Measurements from ENCODE around the gene WNT8B. TPM values are rescaled to one million over a fixed set of nuclear protein-coding genes. Genes with fewer than 3 reads are reported as not detected.

WNT8B gene
- total and polyA plus RNA-seq, 2 of the 13 experiments (the other 11 are each of a cell fraction or from before 2014, with no cell fraction given) = 0.07 to 0.20 TPM

DNA sequence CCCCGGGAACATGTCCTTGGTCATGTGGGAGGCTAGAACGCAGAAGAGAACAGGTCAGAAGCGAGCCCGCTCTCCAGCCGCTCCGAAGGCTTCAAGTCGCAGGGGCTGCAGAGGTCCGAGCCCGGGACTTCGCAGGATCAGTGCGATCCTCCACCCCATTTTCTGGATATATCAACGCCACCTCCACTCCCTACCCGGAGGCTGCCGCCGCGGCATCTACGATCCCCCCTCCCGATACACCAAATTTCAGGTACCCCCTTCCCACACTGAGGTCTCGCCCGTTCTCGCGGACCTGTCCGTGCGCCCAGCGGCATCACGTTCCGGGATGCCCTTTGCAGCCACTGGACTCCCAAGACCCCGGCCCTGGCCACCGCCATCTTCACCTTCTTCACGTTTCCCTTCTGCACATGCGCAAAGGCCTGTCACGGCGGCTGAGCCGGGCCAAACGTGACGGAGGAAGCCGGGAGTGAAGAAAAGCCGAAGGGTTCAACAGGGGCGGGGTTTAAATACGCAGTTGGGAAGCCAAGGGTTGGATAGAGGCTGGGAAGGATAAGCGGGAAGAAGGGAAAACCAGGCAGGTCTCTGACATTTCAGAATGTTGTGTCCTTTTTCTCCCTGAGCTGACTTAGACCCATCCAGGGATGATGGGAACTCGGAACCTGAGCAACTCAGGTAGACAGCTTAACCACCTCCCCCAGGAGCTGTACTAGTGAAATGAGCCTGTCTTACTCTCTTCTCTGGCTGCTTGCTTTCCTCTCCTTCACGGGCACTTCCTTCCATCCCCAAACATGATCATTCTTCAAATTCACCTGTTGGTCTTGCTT, 66.9 kb downstream of the WNT8B start, which contains the start of gene NDUFB8 (continued):
- TF ChIP-seq HNF4G (IDR thresholded peaks at IDR 0.05; ENCODE audit: borderline replicate concordance, low read depth, low read length) = no peak
- 0 out of 2 replicates have a peak, but pooled peaks have one; percentile 9 for TF ChIP-seq HNF4G (CRISPR knock-in tag; IDR thresholded peaks at IDR 0.05; ENCODE audit: borderline replicate concordance, low read depth)
- TF ChIP-seq RXRB (CRISPR knock-in tag; IDR thresholded peaks at IDR 0.05; ENCODE audit: borderline replicate concordance) = 0 out of 2 replicates have a peak, but pooled peaks have one; percentile 25
- 0 out of 2 replicates have a peak, but pooled peaks have one; percentile 63 for TF ChIP-seq ZNF33B (CRISPR knock-in tag; IDR thresholded peaks at IDR 0.05)
- no peak for TF ChIP-seq ZBTB3 (CRISPR knock-in tag; IDR thresholded peaks at IDR 0.05; ENCODE audit: borderline replicate concordance, low read depth)

DNA sequence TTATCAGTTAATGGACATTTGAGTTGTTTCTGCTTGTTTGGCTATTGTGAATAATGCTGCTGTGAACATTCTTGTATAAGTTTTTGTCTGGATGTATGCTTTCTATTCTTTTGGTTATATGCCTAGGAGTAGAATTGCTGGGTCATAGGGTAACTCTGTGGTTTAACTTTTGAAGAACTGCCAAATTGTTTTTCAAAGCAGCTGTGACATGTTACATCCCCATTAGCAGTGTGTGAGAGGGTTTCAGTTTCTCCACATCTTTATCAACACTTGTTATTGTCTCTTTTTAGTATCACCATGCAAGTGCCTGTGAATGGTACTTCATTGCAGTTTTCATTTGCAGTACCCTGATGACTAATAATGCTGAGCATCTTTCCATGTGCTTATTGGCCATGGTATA, 69.0 kb downstream of the WNT8B start:
- in situ Hi-C loops (cut with HindIII; ENCODE audit: extremely low pct_ligation_motif_present, low pct_unique_long_range_greater_than_20kb) (no loop called here), intact Hi-C loops (cut with micrococcal nuclease; ENCODE audit: unreplicated experiment) (no loop called here)
- Histone ChIP-seq H3K4me2 (ENCODE audit: low read depth, low read length) (no peak overlapping the region), H2AFZ (ENCODE audit: low read length) (no peak overlapping the region), H3K4me3 (replicated peaks in 1 of 3; ENCODE audit: insufficient read depth in 1 of 3, low read depth in 2 of 3, low read length in 3 of 3) (no peak overlapping the region), H3K9me3 (ENCODE audit: low read length) (no peaks in the 10 kb centered on the region), H4K20me1 (ENCODE audit: insufficient read depth, low read length) (no peaks in the 10 kb centered on the region), H3K27me3 (ENCODE audit: control insufficient read depth in 1 of 2, insufficient read depth in 2 of 2, low read length in 2 of 2) (no peaks in the 10 kb centered on the region; a peak in 1 of 5 replicates), H3K4me1 (ENCODE audit: insufficient read depth, low read length) (peaks cover 44% of the 10 kb centered on the region), H3K79me2 (ENCODE audit: insufficient read depth, low read length) (peaks cover 27% of the 10 kb centered on the region), H3K27ac (ENCODE audit: extremely low read length, insufficient read depth, low read length) (no peak overlapping the region), H3K36me3 (replicated peaks in 1 of 2; ENCODE audit: control insufficient read depth in 1 of 2, insufficient read depth in 2 of 2, low read length in 2 of 2) (peaks cover 0 to 5% of the 10 kb centered on the region in 2 experiments; a peak in 3 of 5 replicates), H3K9ac (ENCODE audit: insufficient read depth, low read depth, low read length) (no peak overlapping the region)
- TF ChIP-seq ZNF484 (CRISPR knock-in tag; IDR thresholded peaks at IDR 0.05; ENCODE audit: borderline replicate concordance, low read depth) = no peak
- TF ChIP-seq SMARCC2 (IDR thresholded peaks at IDR 0.05) = no peak
- no peak for TF ChIP-seq ZNF766 (CRISPR knock-in tag; IDR thresholded peaks at IDR 0.05; ENCODE audit: borderline replicate concordance)
- no peak for TF ChIP-seq POLR2AphosphoS5 (IDR thresholded peaks at IDR 0.05; ENCODE audit: low read depth, low read length)
- no peak for TF ChIP-seq TBP (CRISPR knock-in tag; IDR thresholded peaks at IDR 0.05)
- TF ChIP-seq IKZF1 (IDR thresholded peaks at IDR 0.05) = no peak
- no peak for TF ChIP-seq CENPT (CRISPR knock-in tag; IDR thresholded peaks at IDR 0.05; ENCODE audit: low read depth)
- TF ChIP-seq, protein P1, sequence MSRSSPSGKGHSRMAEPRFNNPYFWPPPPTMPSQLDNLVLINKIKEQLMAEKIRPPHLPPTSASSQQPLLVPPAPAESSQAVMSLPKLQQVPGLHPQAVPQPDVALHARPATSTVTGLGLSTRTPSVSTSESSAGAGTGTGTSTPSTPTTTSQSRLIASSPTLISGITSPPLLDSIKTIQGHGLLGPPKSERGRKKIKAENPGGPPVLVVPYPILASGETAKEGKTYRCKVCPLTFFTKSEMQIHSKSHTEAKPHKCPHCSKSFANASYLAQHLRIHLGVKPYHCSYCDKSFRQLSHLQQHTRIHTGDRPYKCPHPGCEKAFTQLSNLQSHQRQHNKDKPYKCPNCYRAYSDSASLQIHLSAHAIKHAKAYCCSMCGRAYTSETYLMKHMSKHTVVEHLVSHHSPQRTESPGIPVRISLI (CRISPR knock-in tag; IDR thresholded peaks at IDR 0.05; ENCODE audit: borderline replicate concordance) = no peak
- TF ChIP-seq, protein P2, sequence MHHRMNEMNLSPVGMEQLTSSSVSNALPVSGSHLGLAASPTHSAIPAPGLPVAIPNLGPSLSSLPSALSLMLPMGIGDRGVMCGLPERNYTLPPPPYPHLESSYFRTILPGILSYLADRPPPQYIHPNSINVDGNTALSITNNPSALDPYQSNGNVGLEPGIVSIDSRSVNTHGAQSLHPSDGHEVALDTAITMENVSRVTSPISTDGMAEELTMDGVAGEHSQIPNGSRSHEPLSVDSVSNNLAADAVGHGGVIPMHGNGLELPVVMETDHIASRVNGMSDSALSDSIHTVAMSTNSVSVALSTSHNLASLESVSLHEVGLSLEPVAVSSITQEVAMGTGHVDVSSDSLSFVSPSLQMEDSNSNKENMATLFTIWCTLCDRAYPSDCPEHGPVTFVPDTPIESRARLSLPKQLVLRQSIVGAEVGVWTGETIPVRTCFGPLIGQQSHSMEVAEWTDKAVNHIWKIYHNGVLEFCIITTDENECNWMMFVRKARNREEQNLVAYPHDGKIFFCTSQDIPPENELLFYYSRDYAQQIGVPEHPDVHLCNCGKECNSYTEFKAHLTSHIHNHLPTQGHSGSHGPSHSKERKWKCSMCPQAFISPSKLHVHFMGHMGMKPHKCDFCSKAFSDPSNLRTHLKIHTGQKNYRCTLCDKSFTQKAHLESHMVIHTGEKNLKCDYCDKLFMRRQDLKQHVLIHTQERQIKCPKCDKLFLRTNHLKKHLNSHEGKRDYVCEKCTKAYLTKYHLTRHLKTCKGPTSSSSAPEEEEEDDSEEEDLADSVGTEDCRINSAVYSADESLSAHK (CRISPR knock-in tag; IDR thresholded peaks at IDR 0.05; ENCODE audit: borderline replicate concordance) = no peak
- TF ChIP-seq SP4 (CRISPR knock-in tag; IDR thresholded peaks at IDR 0.05) = no peak
- TF ChIP-seq ZBTB1 (CRISPR knock-in tag; IDR thresholded peaks at IDR 0.05; ENCODE audit: borderline replicate concordance) = no peak
- TF ChIP-seq NFKBIZ (CRISPR knock-in tag; IDR thresholded peaks at IDR 0.05) = no peak
- TF ChIP-seq, protein P3, sequence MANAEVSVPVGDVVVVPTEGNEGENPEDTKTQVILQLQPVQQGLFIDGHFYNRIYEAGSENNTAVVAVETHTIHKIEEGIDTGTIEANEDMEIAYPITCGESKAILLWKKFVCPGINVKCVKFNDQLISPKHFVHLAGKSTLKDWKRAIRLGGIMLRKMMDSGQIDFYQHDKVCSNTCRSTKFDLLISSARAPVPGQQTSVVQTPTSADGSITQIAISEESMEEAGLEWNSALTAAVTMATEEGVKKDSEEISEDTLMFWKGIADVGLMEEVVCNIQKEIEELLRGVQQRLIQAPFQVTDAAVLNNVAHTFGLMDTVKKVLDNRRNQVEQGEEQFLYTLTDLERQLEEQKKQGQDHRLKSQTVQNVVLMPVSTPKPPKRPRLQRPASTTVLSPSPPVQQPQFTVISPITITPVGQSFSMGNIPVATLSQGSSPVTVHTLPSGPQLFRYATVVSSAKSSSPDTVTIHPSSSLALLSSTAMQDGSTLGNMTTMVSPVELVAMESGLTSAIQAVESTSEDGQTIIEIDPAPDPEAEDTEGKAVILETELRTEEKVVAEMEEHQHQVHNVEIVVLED (CRISPR knock-in tag; IDR thresholded peaks at IDR 0.05; ENCODE audit: borderline replicate concordance) = no peak
- no peak for TF ChIP-seq ZZZ3 (CRISPR knock-in tag; IDR thresholded peaks at IDR 0.05; ENCODE audit: borderline replicate concordance)
- POLR2A ChIA-PET = no interaction called here
- CTCF ChIA-PET (ENCODE audit: low intra/inter-chr PET ratio, low total read pairs) = no interaction called here
- ATAC-seq = no peak
- DNase-seq (ENCODE audit: low spot score) = no peak
- no TSS peak for BruUV-seq (replicated peaks)
- no peak for FAIRE-seq

All from HepG2 (cell line).